Common myeloid progenitor, CD34-positive (primary cell): ENCODE measurements around the gene SGF29.
"Not testable (repeated sequence)": the region's sequence is repeated elsewhere in the genome, so short reads cannot be mapped to it uniquely, and the experiment has no call there.

Experiments used
- CTCF ChIA-PET: fragments of 350-600 bp; sonication (Branson Sonifier 250); formaldehyde crosslinking; loops from one replicate; lab custom pipeline; 2021; ENCODE audit warnings: antibody characterized with exemption; lab: Charles Lee
- POLR2A ChIA-PET: fragments of 350-600 bp; sonication (Branson Sonifier 250); formaldehyde crosslinking; loops from one replicate; lab custom pipeline; 2021; ENCODE audit warnings: antibody characterized with exemption; lab: Charles Lee
- DNase-seq, 3 donors: peaks; one replicate each; pipeline versions ENCODE4 v3.0.0 to v3.0.0-alpha.2; 2013
- H3K27ac ChIP-seq, 2 experiments: 1 replicate in 1 of 2; 2 replicates in 1 of 2; pipeline ENCODE4 v1.7.0; 2013; ENCODE audit warnings: inconsistent platforms in 2 of 2, low read length in 2 of 2, mild to moderate bottlenecking in 2 of 2, low read depth in 1 of 2, moderate library complexity in 1 of 2; ENCODE audit not compliant: severe bottlenecking in 2 of 2, insufficient read depth in 1 of 2, poor library complexity in 1 of 2
- H3K27me3 ChIP-seq, 5 experiments: replicated peaks in 2 of 5; 1 replicate in 3 of 5; 2 replicates in 2 of 5; pipeline versions ENCODE4 v1.6.1 to v1.7.0; 2013; ENCODE audit warnings: low read length in 4 of 5, mild to moderate bottlenecking in 2 of 5, moderate library complexity in 2 of 5, inconsistent platforms in 1 of 5; ENCODE audit not compliant: insufficient read depth in 5 of 5, control insufficient read depth in 4 of 5
- H3K36me3 ChIP-seq, 4 experiments: 1 replicate in 2 of 4; 2 replicates in 2 of 4; pipeline versions ENCODE4 v1.6.1 to v1.7.0; 2013; ENCODE audit warnings: low read length in 3 of 4, control low read depth in 1 of 4, mild to moderate bottlenecking in 1 of 4; ENCODE audit not compliant: control insufficient read depth in 4 of 4, insufficient read depth in 4 of 4
- H3K4me1 ChIP-seq, 4 experiments: 1 replicate in 3 of 4; 2 replicates in 1 of 4; pipeline versions ENCODE4 v1.6.1 to v1.7.1; 2013; ENCODE audit warnings: low read length in 3 of 4, mild to moderate bottlenecking in 3 of 4, control low read depth in 1 of 4, inconsistent platforms in 1 of 4, moderate library complexity in 1 of 4; ENCODE audit not compliant: control insufficient read depth in 4 of 4, insufficient read depth in 4 of 4; ENCODE audit errors: control extremely low read depth in 1 of 4
- H3K4me3 ChIP-seq, 7 experiments: 1 replicate in 4 of 7; 2 replicates in 3 of 7; pipeline versions ENCODE4 v1.5.1 to v1.7.0; 2013; ENCODE audit warnings: mild to moderate bottlenecking in 7 of 7, low read length in 6 of 7, moderate library complexity in 6 of 7, inconsistent platforms in 2 of 7, low read depth in 2 of 7, control low read depth in 1 of 7; ENCODE audit not compliant: insufficient read depth in 4 of 7, control insufficient read depth in 1 of 7; ENCODE audit errors: extremely low read depth in 1 of 7
- H3K9me3 ChIP-seq, 5 experiments: 1 replicate in 4 of 5; 2 replicates in 1 of 5; pipeline versions ENCODE4 v1.6.1 to v1.7.1; 2013; ENCODE audit warnings: low read length in 4 of 5, mild to moderate bottlenecking in 2 of 5, inconsistent platforms in 1 of 5, low read depth in 1 of 5, moderate library complexity in 1 of 5; ENCODE audit not compliant: control insufficient read depth in 4 of 5, insufficient read depth in 2 of 5; ENCODE audit errors: control extremely low read depth in 1 of 5
- WGBS: methylation state at CpG from one replicate; pipeline ENCODE4 v1.1.5; 2013; ENCODE audit not compliant: insufficient coverage; 5-methylcytosine and 5-hydroxymethylcytosine counted together

Gene SGF29

DNA sequence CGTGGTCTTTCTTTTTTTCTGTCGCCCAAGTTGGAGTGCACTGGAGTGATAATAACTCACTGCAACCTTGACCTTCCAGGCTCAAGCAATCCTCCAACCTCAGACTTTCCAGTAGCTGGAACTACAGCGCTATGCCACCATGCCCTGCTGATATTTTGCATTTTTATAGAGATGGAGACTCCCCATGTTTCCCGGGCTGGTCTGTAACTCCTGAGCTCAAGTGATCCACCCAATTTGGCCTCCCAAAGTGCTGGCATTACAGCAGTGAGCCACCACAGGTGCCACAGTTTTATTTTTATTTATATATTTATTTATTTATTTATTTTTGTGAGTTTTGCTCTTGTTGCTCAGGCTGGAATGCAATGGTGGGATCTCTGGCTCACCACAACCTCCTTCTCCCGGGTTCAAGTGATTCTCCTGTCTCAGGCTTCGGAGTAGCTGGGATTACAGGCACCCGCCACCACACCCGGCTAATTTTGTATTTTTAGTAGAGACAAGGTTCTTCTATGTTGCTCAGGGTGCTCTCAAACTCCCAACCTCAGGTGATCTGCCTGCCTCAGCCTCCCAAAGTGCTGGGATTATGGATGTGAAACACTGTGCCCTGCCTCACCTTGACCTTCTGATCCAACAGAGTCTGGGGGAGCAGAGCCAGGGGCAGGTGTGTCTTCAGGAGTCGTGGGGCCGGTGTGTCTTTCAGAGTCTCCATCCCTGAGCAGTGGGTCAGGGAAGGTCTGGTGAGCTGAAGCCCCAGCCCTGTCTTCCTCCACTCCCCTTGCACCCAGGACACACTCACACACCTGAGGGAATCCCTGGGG lies 54.2 kb downstream of the SGF29 start:
- DNase-seq, CTCF ChIA-PET: not testable (repeated sequence)

DNA sequence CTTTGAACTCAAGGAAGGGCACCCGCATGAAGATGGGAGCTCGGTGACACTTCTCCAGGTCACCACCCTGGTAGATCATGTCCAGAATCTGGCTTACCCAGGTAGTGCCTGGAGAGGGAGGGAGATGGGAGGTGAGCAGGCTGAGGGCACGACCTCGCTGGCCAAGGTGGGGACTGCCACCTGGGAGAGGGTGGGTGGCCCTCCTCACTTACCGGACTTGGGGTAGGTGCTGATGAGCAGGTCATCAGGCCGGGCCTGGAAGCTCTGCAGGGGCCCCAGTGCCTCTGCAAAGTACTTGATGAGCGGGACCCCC lies 54.7 kb downstream of the SGF29 start:
- Histone ChIP-seq H3K36me3 (peaks cover 2 to 16% (median 8%) of the 10 kb centered on the region in 4 experiments), H3K4me1 (peaks cover 10 to 29% (median 22%) of the 10 kb centered on the region in 4 experiments)
- H3K9me3 ChIP-seq, POLR2A ChIA-PET, H3K27ac ChIP-seq, H3K4me3 ChIP-seq, CTCF ChIA-PET, H3K27me3 ChIP-seq, DNase-seq: not testable (repeated sequence)
- WGBS = no CpG with 5 or more reads among the region's 7 CpGs

More for the DNA sequence above, 54.2 kb downstream of the SGF29 start:
- POLR2A ChIA-PET, H3K9me3 ChIP-seq, H3K4me3 ChIP-seq, H3K27ac ChIP-seq, H3K27me3 ChIP-seq: not testable (repeated sequence)
- Histone ChIP-seq H3K4me1 (peaks cover 10 to 30% (median 22%) of the 10 kb centered on the region in 4 experiments), H3K36me3 (peaks cover 2 to 16% (median 8%) of the 10 kb centered on the region in 4 experiments)
- 100% methylated on average over 7 of the region's 10 CpGs for WGBS

GRCh38 chr16:28608867-28609596 lies 55.3 kb downstream of the SGF29 start:
- Histone ChIP-seq H3K4me3 (peak overlapping the region in 6 of 7 experiments; percentile 5 to 60 (median 28)), H3K27ac (peak overlapping the region in 1 of 2 experiments; percentile 56), H3K4me1 (peaks cover 10 to 24% (median 22%) of the 10 kb centered on the region in 4 experiments), H3K36me3 (peaks cover 2 to 16% (median 8%) of the 10 kb centered on the region in 4 experiments)
- H3K9me3 ChIP-seq, H3K27me3 ChIP-seq, POLR2A ChIA-PET: not testable (repeated sequence)
- CTCF ChIA-PET = interaction anchor here (1.2 kb wide), 1 partner anchor 11 kb away, joined by 8 read pairs; no protein-coding TSS in a partner anchor
- 79% methylated on average over 10 of the region's 11 CpGs for WGBS
- DNase-seq = peak in 2 of 3 donors; percentile 23 to 26

DNA sequence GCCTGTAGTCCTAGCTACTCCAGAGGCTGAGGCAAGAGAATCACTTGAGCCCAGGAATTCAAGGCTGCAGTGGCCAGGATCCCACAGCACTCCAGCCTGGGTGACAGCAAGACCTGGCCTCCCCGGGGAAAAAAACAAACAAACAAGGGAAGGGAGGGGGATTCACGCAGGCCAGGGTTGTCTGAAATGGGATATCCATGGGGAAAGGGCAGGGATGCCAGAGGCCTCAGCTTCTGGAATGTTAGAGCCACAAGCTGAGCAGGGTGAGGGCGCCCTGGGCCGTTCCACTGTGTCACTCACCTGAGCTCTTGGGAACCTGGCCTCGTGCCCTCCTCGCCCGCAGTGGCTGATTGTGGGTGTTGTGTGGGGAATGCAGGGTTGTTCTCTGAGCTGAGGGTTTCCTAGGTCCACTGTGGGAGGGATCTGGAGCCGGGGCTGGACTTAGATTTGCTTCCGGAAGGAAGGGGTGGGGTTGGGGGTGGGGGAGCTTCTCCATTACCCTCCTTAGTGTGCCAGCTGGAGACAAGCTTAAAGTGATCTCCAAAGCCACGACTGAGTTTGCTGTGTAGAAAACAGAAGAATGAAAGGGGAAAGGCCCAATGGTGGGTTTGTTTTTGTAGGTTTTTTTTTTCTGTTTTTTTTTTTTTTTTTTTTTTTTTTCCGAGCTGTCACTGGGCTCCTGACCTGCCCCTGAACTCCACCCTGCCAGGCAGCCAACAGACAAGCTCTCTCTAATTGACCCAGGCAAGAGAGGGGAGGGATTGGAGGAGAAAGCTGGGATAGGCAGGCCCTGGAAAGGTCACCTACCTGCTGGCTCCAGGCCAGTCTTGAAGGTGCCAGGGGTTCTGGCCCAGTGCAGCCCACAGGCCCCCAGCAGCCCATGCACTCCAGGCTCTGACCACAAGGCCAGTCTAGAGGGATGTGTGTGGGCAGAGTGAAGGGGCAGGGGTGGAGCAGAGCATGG lies 56.2 kb downstream of the SGF29 start, which contains the start of gene SULT1A1:
Gene SULT1A1, minus strand, starts transcription at position 414 of the 964 bp plus-strand sequence. CDS start 1,189 bp downstream, outside the sequence.
- peak; percentile 26 to 83 (median 67) for DNase-seq
- H3K4me1 ChIP-seq = peaks cover 10 to 24% (median 22%) of the 10 kb centered on the region in 4 experiments
- peaks cover 2 to 11% (median 6%) of the 10 kb centered on the region in 4 experiments for H3K36me3 ChIP-seq
- ChIA-PET POLR2A (no interaction called here), CTCF (interaction anchor here (1.2 kb wide), 1 partner anchor 12 kb away, joined by 8 read pairs; no protein-coding TSS in a partner anchor)
- peak within 1 kb of the TSS in 6 of 7 experiments; percentile 15 to 60 (median 38) for H3K4me3 ChIP-seq
- peak within 1 kb of the TSS; percentile 29 to 56 for H3K27ac ChIP-seq
- 41% methylated on average over 9 of the region's 11 CpGs for WGBS
- H3K27me3 ChIP-seq = no peaks in the 10 kb centered on the region
- H3K9me3 ChIP-seq = no peaks in the 10 kb centered on the region

- Histone ChIP-seq H3K27me3 (no peaks in the 10 kb centered on the region), H3K36me3 (peaks cover 0 to 7% (median 6%) of the 10 kb centered on the region in 4 experiments), H3K9me3 (no peaks in the 10 kb centered on the region), H3K4me1 (peaks cover 10 to 24% (median 22%) of the 10 kb centered on the region in 4 experiments), H3K27ac (peak overlapping the region; percentile 29 to 56), H3K4me3 (peak overlapping the region in 4 of 7 experiments; percentile 15 to 60 (median 38))
- POLR2A ChIA-PET = no interaction called here
- DNase-seq = no peak
- CTCF ChIA-PET = no interaction called here
- WGBS = 71% methylated on average over 9 of the region's 10 CpGs
Observed at GRCh38 chr16:28610595-28611191, 57.0 kb downstream of the SGF29 start.
